Kidney (tissue), 14 donors: ENCODE measurements around the gene RAP1GAP2. TPM values are rescaled to one million over a fixed set of nuclear protein-coding genes. Genes with fewer than 3 reads are reported as not detected.

ENCODE experiments used
- DNase-seq, 5 donors: peaks; one replicate each; pipeline ENCODE4 v3.0.0-alpha.2; 2013 to 2020
- FAIRE-seq: peaks from 2 replicates; lab custom pipeline; 2012; peaks lifted over from hg19 to GRCh38; lab: Jason Lieb, UNC
- H3K27ac ChIP-seq, 2 donors: one replicate each; pipeline ENCODE4 v1.7.0; 2013; ENCODE audit warnings: low read depth in 2 of 2, low read length in 2 of 2, inconsistent platforms in 1 of 2
- H3K27me3 ChIP-seq: one replicate; pipeline ENCODE4 v1.7.1; 2013; ENCODE audit warnings: low read length, inconsistent platforms; ENCODE audit not compliant: control insufficient read depth, insufficient read depth
- H3K36me3 ChIP-seq, 3 donors: one replicate each; pipeline versions ENCODE4 v1.7.0 to v1.7.1; 2013; ENCODE audit warnings: low read length in 3 of 3, control low read depth in 1 of 3, inconsistent platforms in 1 of 3; ENCODE audit not compliant: insufficient read depth in 3 of 3, control insufficient read depth in 2 of 3
- H3K4me1 ChIP-seq, 3 donors: one replicate each; pipeline versions ENCODE4 v1.7.0 to v1.7.1; 2013; ENCODE audit warnings: low read length in 3 of 3, inconsistent platforms in 1 of 3, low read depth in 1 of 3; ENCODE audit not compliant: control insufficient read depth in 2 of 3, insufficient read depth in 2 of 3
- H3K4me3 ChIP-seq, 3 donors: one replicate each; pipeline versions ENCODE4 v1.7.0 to v1.8.1; 2013; ENCODE audit warnings: low read length in 3 of 3, control low read depth in 1 of 3, inconsistent platforms in 1 of 3
- H3K9ac ChIP-seq, 3 donors: one replicate each; pipeline versions ENCODE4 v1.7.0 to v1.7.1; 2013; ENCODE audit warnings: low read length in 3 of 3, control low read depth in 1 of 3, inconsistent platforms in 1 of 3
- H3K9me3 ChIP-seq, 3 donors: one replicate each; pipeline versions ENCODE4 v1.7.0 to v1.7.1; 2013; ENCODE audit warnings: low read length in 3 of 3, control low read depth in 1 of 3, inconsistent platforms in 1 of 3; ENCODE audit not compliant: control insufficient read depth in 2 of 3, insufficient read depth in 1 of 3
- intact Hi-C: fragments of 100-400 bp; cut with DNase I; formaldehyde crosslinking; loops from one replicate; pipeline ENCODE4 v1.11.1; 2022
- polyA plus RNA-seq: library from polyadenylated mRNA; stranded (reverse); fragments of 350-450 nt; fragmentation: Illumina TruSeq; extraction: RNeasy Lipid Tissue Mini Kit (QIAGEN cat#74804); gene quantifications from one replicate; pipeline ENCODE4 v1.2.3, GENCODE V29; 2014; ENCODE audit warnings: low read depth, low replicate concordance; ENCODE audit not compliant: insufficient read depth
- total RNA-seq: library from RNA; stranded (reverse); fragmentation: NEBNext Ultra II Directional; extraction: Animal tissue kit (Norgen Biotek cat#: 25700); gene quantifications from one replicate; pipeline ENCODE4 v1.2.1, GENCODE V29; 2021
- TF ChIP-seq, protein P1 (sequence below): IDR thresholded peaks from 3 replicates; pipeline ENCODE4 v1.5.1; 2012; ENCODE audit warnings: mild to moderate bottlenecking, moderate library complexity, borderline replicate concordance; ENCODE audit not compliant: insufficient read depth; ENCODE audit errors: extremely low read depth
- donor health status: control.
- donor health status: control.
- donor health status: control.
- donor health status: control.
- donor health status: control.
- donor health status: DM: yes; HTN: yes; CAD: no.
- donor health status: Normal renal cell carcinoma (clear cell type).

RAP1GAP2 gene
- total and polyA plus RNA-seq, 2 donors from 2014 or later: 6.8 to 46.2 TPM

DNA sequence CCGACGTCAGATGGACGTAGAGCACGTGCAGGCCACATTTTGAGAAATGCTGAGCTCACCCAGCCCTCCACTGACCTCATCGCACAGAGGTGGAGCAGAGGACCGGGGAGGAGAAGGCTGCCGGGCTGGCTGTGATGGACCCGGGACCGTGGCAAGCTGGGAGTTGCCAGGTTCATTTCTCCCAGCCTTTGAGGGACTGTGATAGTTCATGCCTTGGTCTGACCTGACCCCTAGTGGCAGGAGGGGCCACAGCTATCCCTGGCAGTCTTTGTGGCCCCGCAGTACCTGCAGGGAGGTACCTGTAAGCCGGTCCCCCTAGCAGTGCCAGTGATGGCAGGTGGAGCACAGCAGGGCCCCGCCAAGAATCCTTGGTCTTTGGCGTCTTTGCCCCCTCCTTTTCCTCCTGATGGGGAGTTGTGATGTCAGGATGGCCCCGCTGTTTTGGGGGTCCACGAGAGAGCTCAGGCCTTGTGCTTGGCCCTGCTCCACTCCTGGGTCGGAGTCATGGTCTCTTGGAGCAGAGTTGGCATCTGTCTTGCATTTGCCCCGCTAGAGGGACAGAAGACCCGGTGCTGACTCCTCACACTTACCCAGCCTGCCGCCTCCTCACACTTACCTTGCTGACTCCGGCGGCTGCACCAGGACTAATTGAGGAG, 216.8 kb downstream of the RAP1GAP2 start:
- H3K27ac ChIP-seq: no peak overlapping the region
- DNase-seq: peak; percentile 73 to 80 (median 74)
- intact Hi-C loops: loop anchor here (10.0 kb wide), 1 partner anchor 188 kb away; no protein-coding TSS in a partner anchor

DNA sequence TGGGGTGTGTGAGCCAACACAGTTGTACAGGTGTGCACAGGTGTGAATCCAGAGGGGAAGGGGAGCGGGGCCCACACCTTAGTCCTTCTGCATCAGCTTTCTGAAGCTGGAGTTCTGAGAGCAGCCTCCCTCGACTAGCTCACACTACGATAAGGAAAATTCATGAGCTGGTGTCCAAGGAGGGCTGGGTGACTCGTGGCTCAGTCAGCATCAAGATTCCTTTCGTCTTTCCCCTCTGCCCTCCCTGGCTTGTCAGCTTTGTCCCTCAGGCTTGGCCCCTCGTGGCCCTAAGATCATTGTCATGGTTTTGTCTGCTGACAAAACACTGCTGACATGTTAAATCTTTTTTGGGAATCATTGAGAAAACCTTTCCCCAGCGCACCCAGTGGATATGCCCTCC, 219.7 kb downstream of the RAP1GAP2 start:
- intact Hi-C loops: loop anchor here (10.0 kb wide), 1 partner anchor 191 kb away; no protein-coding TSS in a partner anchor

More for the DNA sequence above, 216.8 kb downstream of the RAP1GAP2 start:
- Histone ChIP-seq H3K9ac (no peak overlapping the region), H3K27me3 (no peaks in the 10 kb centered on the region), H3K36me3 (peaks cover 0 to 7% (median 2%) of the 10 kb centered on the region in 3 donors), H3K4me1 (no peaks in the 10 kb centered on the region), H3K9me3 (no peaks in the 10 kb centered on the region), H3K4me3 (no peak overlapping the region)
- no peak for FAIRE-seq
- TF ChIP-seq, protein P1, sequence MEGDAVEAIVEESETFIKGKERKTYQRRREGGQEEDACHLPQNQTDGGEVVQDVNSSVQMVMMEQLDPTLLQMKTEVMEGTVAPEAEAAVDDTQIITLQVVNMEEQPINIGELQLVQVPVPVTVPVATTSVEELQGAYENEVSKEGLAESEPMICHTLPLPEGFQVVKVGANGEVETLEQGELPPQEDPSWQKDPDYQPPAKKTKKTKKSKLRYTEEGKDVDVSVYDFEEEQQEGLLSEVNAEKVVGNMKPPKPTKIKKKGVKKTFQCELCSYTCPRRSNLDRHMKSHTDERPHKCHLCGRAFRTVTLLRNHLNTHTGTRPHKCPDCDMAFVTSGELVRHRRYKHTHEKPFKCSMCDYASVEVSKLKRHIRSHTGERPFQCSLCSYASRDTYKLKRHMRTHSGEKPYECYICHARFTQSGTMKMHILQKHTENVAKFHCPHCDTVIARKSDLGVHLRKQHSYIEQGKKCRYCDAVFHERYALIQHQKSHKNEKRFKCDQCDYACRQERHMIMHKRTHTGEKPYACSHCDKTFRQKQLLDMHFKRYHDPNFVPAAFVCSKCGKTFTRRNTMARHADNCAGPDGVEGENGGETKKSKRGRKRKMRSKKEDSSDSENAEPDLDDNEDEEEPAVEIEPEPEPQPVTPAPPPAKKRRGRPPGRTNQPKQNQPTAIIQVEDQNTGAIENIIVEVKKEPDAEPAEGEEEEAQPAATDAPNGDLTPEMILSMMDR: peak; percentile 87

DNA sequence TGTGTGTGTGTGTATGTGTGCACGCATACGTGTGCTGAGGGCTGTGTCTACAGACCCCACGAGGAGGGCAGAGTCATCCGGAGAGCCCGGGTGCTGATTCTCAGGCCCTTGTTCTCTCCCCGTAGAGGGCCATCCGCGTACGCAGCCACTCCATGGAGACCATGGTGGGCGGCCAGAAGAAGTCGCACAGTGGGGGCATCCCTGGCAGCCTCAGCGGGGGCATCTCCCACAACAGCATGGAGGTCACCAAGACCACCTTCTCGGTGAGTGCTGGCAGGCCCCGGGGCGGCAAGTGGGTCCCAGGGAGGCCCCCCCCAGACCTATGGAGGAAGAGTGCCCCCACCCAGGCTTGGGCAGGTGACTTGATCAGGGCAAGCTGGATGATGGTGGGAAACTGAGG, 221.7 kb downstream of the RAP1GAP2 start:
- H3K27ac ChIP-seq: no peak overlapping the region
- no peak for FAIRE-seq
- TF ChIP-seq, protein P1: no peak
- no peak overlapping the region for H3K9ac ChIP-seq
- no peak overlapping the region for H3K4me3 ChIP-seq
- no peaks in the 10 kb centered on the region for H3K4me1 ChIP-seq
- H3K27me3 ChIP-seq: no peaks in the 10 kb centered on the region
- peaks cover 0 to 10% (median 4%) of the 10 kb centered on the region in 3 donors for H3K36me3 ChIP-seq
- H3K9me3 ChIP-seq: peaks cover 0 to 3% (median 0%) of the 10 kb centered on the region in 3 donors
- peak in 1 of 5 donors; percentile 61 for DNase-seq
- intact Hi-C loops: loop anchor here (10.0 kb wide), 1 partner anchor 193 kb away; no protein-coding TSS in a partner anchor

More for the DNA sequence above, 219.7 kb downstream of the RAP1GAP2 start:
- Histone ChIP-seq H3K27me3 (no peaks in the 10 kb centered on the region), H3K4me1 (no peaks in the 10 kb centered on the region), H3K4me3 (no peak overlapping the region), H3K9me3 (no peaks in the 10 kb centered on the region), H3K36me3 (peaks cover 0 to 7% (median 4%) of the 10 kb centered on the region in 3 donors), H3K9ac (no peak overlapping the region), H3K27ac (no peak overlapping the region)
- FAIRE-seq: no peak
- TF ChIP-seq, protein P1: no peak
- DNase-seq: peak in 1 of 5 donors; percentile 28
